ENCODE data around the gene TRIM34.
"Not testable (repeated sequence)": the region's sequence is repeated elsewhere in the genome, so short reads cannot be mapped to it uniquely, and the experiment has no call there.

The TRIM34 gene

GRCh38 chr11:5622802-5623201, 2.0 kb upstream of the TRIM34 start:
- no peak for DNase-seq

- no peak for DNase-seq
Observed at GRCh38 chr11:5625281-5625680, 480 bp downstream of the TRIM34 start.

- no peak for DNase-seq
Observed at GRCh38 chr11:5626196-5626595, 1.4 kb downstream of the TRIM34 start.

- DNase-seq: no peak
Observed at GRCh38 chr11:5631417-5631816, 6.6 kb downstream of the TRIM34 start.

GRCh38 chr11:5631969-5632635, 7.3 kb downstream of the TRIM34 start:
- no peak for DNase-seq

- DNase-seq: no peak
Observed at GRCh38 chr11:5639953-5640352, 15.2 kb downstream of the TRIM34 start.

GRCh38 chr11:5643585-5643984, 18.8 kb downstream of the TRIM34 start:
- no peak for DNase-seq

GRCh38 chr11:5646139-5646538, 21.3 kb downstream of the TRIM34 start:
- no peak for DNase-seq

GRCh38 chr11:5655474-5655873, 30.7 kb downstream of the TRIM34 start:
- DNase-seq: no peak

GRCh38 chr11:5656956-5657355, 32.2 kb downstream of the TRIM34 start:
- not testable (repeated sequence) for DNase-seq

GRCh38 chr11:5658318-5658717, 33.5 kb downstream of the TRIM34 start:
- no peak for DNase-seq

- no peak for DNase-seq
Observed at GRCh38 chr11:5663511-5663910, 38.7 kb downstream of the TRIM34 start.

GRCh38 chr11:5665051-5665570, 40.3 kb downstream of the TRIM34 start:
- no peak for DNase-seq

- no peak for DNase-seq
Observed at GRCh38 chr11:5665746-5666401, 41.1 kb downstream of the TRIM34 start.

GRCh38 chr11:5666402-5666793, 41.6 kb downstream of the TRIM34 start:
- no peak for DNase-seq

- no peak for DNase-seq
Observed at GRCh38 chr11:5671831-5672230, 47.0 kb downstream of the TRIM34 start.

GRCh38 chr11:5674391-5674790, 49.6 kb downstream of the TRIM34 start:
- DNase-seq: no peak

GRCh38 chr11:5679811-5680210, 55.0 kb downstream of the TRIM34 start:
- no peak for DNase-seq

GRCh38 chr11:5682890-5683441, 58.2 kb downstream of the TRIM34 start:
- DNase-seq: not testable (repeated sequence)

- DNase-seq: not testable (repeated sequence)
Observed at GRCh38 chr11:5683620-5684019, 58.8 kb downstream of the TRIM34 start.

GRCh38 chr11:5684036-5684645, 59.3 kb downstream of the TRIM34 start:
- DNase-seq: no peak

- no peak for DNase-seq
Observed at GRCh38 chr11:5684646-5685362, 60.0 kb downstream of the TRIM34 start, which contains the start of gene TRIM5. Gene TRIM5 (minus strand): TSS chr11:5685074. CDS start chr11:5680177, 4,897 bp downstream.

GRCh38 chr11:5686426-5686825, 61.6 kb downstream of the TRIM34 start:
- no peak for DNase-seq
